Transverse colon (tissue), 4 donors: Measurements from ENCODE around the gene KDM2B.

ENCODE experiments used
- CTCF ChIP-seq, 5 experiments: fragments of 200-600 bp in 3 of 5; fragments of 450-650 bp in 2 of 5; sonication (generic) in 3 of 5; IDR thresholded peaks; 1 replicate in 2 of 5; 2 replicates in 3 of 5; pipeline ENCODE4 v1.5.1; 2016 to 2017; ENCODE audit warnings: antibody characterized with exemption in 5 of 5, inconsistent platforms in 3 of 5, mild to moderate bottlenecking in 2 of 5, moderate library complexity in 1 of 5
- EP300 ChIP-seq: sonication (generic); formaldehyde crosslinking; IDR thresholded peaks from one replicate; pipeline ENCODE4 v1.6.1; 2017; ENCODE audit warnings: antibody characterized with exemption, low read depth
- POLR2A ChIP-seq: fragments of 450-650 bp; IDR thresholded peaks from one replicate; pipeline ENCODE4 v1.6.1; 2016; ENCODE audit warnings: antibody characterized with exemption, mild to moderate bottlenecking, moderate library complexity
- POLR2AphosphoS5 ChIP-seq, 3 donors: sonication (generic); formaldehyde crosslinking; IDR thresholded peaks; one replicate each; pipeline ENCODE4 v1.6.1; 2016; ENCODE audit warnings: antibody characterized with exemption in 3 of 3

GRCh38 chr12:121503395-121503794 is 77.4 kb downstream of the KDM2B start:
- no peak for TF ChIP-seq POLR2A
- TF ChIP-seq CTCF (IDR thresholded peaks at IDR 0.05), result no peak
- TF ChIP-seq POLR2AphosphoS5 (IDR thresholded peaks at IDR 0.05), result no peak
- TF ChIP-seq EP300, result no peak
